ENCODE data around the gene PDXP.
A peak's percentile ranks its signal among the peaks of the same experiment; 100 is the strongest.

PDXP gene

DNA sequence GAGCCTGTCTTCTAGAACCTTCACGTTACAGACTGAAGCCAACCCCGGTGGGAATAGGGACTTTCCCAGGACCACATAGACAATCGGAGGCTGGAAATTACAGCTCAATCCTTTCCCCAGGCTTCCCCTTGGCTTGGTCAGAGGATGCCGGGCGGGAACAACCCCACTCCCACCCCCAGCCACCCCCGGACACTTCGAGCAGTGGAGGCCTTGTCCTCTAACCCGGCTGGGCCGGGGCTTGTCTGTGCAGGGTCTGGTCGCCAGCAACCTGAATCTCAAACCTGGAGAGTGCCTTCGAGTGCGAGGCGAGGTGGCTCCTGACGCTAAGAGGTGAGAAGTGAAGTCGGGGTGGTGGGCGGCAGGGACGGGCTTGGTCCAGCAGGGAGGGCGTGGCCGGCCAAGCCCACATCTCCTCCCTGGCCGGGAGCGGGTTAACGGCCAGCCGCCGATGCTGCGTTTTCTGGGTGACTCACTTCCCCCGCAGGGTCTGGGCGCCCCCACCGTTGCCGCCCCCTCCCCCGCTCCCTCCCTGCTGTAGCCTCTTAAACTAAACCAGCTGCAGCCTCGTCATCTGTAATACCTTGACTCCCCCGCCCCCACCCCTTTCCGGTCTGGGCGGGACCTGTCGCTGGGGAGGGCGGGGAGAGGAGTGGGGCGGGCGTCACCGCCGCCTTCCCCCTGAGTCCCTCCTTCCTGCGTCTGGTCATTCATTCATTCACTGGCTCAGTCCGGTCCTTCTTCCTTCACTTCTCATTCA, 18.4 kb downstream of the PDXP start:
- H3K27ac ChIP-seq, result peak overlapping the region; percentile 94
- TF ChIP-seq, protein P1, sequence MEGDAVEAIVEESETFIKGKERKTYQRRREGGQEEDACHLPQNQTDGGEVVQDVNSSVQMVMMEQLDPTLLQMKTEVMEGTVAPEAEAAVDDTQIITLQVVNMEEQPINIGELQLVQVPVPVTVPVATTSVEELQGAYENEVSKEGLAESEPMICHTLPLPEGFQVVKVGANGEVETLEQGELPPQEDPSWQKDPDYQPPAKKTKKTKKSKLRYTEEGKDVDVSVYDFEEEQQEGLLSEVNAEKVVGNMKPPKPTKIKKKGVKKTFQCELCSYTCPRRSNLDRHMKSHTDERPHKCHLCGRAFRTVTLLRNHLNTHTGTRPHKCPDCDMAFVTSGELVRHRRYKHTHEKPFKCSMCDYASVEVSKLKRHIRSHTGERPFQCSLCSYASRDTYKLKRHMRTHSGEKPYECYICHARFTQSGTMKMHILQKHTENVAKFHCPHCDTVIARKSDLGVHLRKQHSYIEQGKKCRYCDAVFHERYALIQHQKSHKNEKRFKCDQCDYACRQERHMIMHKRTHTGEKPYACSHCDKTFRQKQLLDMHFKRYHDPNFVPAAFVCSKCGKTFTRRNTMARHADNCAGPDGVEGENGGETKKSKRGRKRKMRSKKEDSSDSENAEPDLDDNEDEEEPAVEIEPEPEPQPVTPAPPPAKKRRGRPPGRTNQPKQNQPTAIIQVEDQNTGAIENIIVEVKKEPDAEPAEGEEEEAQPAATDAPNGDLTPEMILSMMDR (IDR thresholded peaks at IDR 0.05), result no peak
- no peak for TF ChIP-seq ZFX (IDR thresholded peaks at IDR 0.05; ENCODE audit: borderline replicate concordance)

DNA sequence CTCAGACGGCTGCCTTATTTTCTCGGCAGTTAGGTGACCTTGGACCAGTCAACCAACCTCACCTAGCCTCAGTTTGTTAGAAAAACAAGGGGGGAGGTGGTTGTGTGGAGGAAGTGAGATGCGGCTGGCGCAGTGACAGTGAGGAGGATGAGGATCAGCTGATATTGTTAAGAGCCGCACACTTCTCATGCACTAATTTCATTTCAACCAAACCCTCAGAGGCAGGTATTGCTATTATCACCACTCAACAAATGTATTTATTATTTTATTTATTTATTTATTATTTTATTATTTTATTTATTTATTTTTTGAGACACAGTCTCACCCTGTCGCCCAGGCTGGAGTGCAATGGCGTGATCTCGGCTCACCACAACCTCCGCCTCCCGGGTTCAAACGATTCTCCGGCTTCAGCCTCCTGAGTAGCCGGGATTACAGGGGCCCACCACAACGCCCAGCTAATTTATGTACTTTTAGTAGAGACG, 19.0 kb downstream of the PDXP start:
- TF ChIP-seq ZFX (IDR thresholded peaks at IDR 0.05; ENCODE audit: borderline replicate concordance), result no peak
- TF ChIP-seq, protein P1 (IDR thresholded peaks at IDR 0.05), result no peak
- H3K27ac ChIP-seq, result peak overlapping the region; percentile 94

DNA sequence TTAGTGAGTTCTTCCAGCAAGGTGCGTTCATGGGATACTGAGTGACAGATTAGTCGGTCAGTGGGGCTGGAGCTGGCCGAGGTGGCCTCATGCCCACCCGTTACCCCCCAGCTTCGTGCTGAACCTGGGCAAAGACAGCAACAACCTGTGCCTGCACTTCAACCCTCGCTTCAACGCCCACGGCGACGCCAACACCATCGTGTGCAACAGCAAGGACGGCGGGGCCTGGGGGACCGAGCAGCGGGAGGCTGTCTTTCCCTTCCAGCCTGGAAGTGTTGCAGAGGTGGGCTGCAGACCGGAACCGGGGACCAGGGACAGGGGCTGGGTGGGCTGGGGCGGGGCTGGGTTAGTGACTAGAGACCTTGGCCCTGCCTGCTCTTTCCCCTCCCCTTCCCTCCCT, 19.8 kb downstream of the PDXP start:
- TF ChIP-seq, protein P1 (IDR thresholded peaks at IDR 0.05), result no peak
- TF ChIP-seq ZFX (IDR thresholded peaks at IDR 0.05; ENCODE audit: borderline replicate concordance), result no peak
- 0 out of 2 replicates have a peak overlapping the region, but pooled peaks have one; percentile 94 for H3K27ac ChIP-seq

DNA sequence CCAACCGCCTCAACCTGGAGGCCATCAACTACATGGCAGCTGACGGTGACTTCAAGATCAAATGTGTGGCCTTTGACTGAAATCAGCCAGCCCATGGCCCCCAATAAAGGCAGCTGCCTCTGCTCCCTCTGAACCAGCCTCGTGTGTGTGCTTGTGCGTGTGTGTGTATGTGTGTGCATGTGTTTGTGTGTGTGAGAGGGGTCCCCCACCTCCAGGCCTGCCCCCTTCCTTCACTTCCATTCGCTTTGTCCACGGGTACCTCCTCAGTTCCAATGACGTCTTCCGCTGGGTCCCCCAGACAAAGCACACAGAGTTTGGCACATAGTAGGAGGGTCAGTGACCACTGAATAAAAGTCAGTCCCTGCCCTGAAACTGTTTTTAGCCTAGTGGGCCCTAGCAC, 21.1 kb downstream of the PDXP start:
- peak overlapping the region; percentile 13; the same call in 1 of the 2 replicates for H3K27ac ChIP-seq
- TF ChIP-seq, protein P1 (IDR thresholded peaks at IDR 0.05), result no peak
- TF ChIP-seq ZFX (IDR thresholded peaks at IDR 0.05; ENCODE audit: borderline replicate concordance), result no peak

DNA sequence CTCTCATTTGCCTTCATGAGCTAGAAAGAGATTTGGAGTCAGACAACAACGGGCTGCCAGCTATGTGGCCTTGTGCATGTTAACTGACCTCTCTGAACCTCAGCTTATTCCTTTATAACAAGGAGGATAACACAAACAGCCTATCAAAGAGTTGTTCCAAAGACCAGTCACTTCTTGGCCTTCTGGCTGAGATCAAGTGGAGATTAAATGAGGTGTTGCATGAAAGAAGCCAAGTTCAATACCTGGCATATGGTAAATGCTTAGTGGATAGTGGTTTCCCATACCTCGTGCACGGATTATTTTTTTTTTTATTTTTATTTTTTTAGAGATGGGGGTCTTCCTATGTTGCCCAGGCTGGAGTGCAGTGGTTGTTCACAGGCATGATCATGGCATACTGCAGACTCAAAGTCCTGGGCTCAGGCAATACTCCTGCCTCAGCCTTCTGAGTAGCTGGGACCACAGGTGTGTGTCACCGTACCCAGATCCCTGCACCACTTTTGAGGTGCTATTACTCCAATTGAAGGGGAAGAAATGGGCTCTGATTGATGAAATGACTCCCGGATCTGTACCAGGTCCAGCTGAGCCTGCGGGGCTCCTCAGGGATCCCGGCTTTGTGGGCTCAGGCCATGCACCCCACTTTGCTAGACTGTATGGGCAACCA, 21.8 kb downstream of the PDXP start:
- H3K27ac ChIP-seq, result peak overlapping the region; percentile 13; the same call in 1 of the 2 replicates
- TF ChIP-seq, protein P1 (IDR thresholded peaks at IDR 0.05), result no peak
- no peak for TF ChIP-seq ZFX (IDR thresholded peaks at IDR 0.05; ENCODE audit: borderline replicate concordance)

DNA sequence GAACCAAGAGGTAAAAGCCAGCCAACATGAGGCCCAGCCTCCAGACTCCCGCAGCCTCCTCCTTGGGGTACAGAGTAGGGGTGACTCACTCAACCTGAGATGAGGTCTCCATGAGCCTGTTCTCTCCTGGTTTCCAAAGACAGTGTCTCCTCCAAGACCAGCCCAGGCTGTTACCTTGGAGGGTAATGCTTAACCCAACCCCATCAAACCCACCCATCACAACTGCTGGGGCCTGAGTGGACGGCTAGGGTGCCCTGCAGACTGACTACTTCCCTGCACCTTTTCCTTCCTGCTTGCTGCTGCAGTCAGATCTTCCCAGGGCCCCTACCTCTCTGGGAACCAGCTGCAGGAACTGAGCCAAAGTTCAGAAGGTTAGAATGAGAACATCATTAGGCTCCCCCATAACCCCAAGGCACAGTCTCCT, 22.5 kb downstream of the PDXP start:
- no peak overlapping the region for H3K27ac ChIP-seq

More for the DNA sequence above, 22.5 kb downstream of the PDXP start:
- no peak for TF ChIP-seq ZFX (IDR thresholded peaks at IDR 0.05; ENCODE audit: borderline replicate concordance)
- TF ChIP-seq, protein P1 (IDR thresholded peaks at IDR 0.05), result no peak
